ENCODE measurements around the gene AMBRA1. TPM values are rescaled to one million over a fixed set of nuclear protein-coding genes. Genes with fewer than 3 reads are reported as not detected.

The AMBRA1 gene
- total and polyA plus RNA-seq, 2 experiments from 2014 or later = 10.5 to 52.7 TPM

DNA sequence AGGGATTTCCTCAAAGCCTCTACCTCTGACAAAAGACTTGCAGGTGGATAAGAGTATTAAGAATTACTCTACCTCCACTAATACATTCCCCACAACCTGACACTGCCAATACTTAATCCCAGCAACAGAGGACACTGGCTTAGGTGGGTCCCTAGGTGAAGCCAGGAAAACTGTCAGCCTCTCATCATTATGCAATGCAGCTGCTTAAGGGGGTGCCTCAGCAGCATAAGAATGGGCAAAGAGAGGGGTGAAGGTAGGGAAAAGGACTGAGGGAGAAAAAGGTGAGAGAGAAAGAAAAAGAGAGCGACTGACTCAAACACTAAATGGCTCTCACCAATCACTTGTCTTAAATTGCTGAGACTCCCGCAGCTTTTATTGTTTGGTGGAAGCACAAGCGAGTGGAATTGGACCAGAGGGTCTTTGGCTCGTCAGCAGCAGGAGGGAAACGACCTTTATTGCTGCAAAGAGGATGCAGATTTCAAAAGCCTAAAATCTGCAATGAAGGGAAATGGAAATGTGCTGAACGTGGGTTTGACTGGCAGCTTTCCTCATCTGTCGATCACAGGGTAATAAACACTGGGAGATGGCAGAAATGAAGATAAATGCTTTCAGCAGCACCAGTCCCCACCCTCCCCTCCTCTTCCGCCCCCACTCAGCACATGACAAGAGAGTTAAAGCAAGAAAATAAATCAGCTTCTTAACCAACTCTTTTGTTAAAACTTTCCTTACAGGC lies 137.4 kb downstream of the AMBRA1 start:
- peaks cover 4% of the 10 kb centered on the region for H3K4me1 ChIP-seq (ENCODE audit: low read depth)
- no peaks in the 10 kb centered on the region for H3K36me3 ChIP-seq
- DNase-seq (ENCODE audit: low read depth in 1 of 2, low spot score in 1 of 2) = no peak
- H3K27ac ChIP-seq = no peak overlapping the region
- TF ChIP-seq CTCF (IDR thresholded peaks at IDR 0.05; ENCODE audit: low read depth, low read length) = no peak
- H3K9me3 ChIP-seq (ENCODE audit: low read depth) = no peaks in the 10 kb centered on the region
- no peak overlapping the region for H3K4me3 ChIP-seq
- no peaks in the 10 kb centered on the region for H3K27me3 ChIP-seq

- Histone ChIP-seq H3K4me3 (no peak overlapping the region), H3K36me3 (no peaks in the 10 kb centered on the region), H3K9me3 (ENCODE audit: low read depth) (no peaks in the 10 kb centered on the region), H3K4me1 (ENCODE audit: low read depth) (peaks cover 4% of the 10 kb centered on the region), H3K27ac (no peak overlapping the region), H3K27me3 (no peaks in the 10 kb centered on the region)
- no peak for TF ChIP-seq CTCF (IDR thresholded peaks at IDR 0.05; ENCODE audit: low read depth, low read length)
- no peak for DNase-seq (ENCODE audit: low read depth in 1 of 2, low spot score in 1 of 2)
Measured at GRCh38 chr11:46455834-46456233, 138.0 kb downstream of the AMBRA1 start.

DNA sequence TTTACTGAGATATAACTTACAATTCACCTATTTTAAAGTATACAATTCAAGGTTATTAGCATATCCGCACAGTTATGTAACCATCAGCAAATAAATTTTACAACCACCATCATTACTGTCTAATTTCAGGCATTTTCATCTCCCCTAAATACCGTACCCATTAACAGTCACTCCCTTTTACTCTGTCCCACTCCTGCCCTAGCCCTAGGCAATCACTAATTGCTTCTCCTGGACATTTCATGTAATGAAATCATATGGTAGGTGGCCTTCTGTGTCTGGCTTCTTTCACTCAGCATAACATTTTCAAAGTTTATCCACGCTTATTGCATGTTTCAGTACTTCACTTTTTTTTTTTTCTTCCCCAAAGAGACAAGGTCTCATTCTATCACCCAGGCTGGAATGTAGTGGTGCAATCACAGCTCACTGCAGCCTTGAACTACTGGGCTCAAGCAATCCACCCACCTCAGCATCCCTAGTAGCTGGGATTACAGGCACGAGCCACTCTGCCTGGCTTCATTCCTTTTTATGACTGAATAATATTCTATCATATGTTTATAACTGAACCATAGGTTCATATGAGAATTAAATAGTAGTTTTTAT lies 140.8 kb downstream of the AMBRA1 start:
- Histone ChIP-seq H3K27me3 (no peaks in the 10 kb centered on the region), H3K36me3 (no peaks in the 10 kb centered on the region), H3K9me3 (ENCODE audit: low read depth) (no peaks in the 10 kb centered on the region), H3K4me1 (ENCODE audit: low read depth) (peaks cover 4% of the 10 kb centered on the region), H3K27ac (no peak overlapping the region), H3K4me3 (no peak overlapping the region)
- TF ChIP-seq CTCF (IDR thresholded peaks at IDR 0.05; ENCODE audit: low read depth, low read length) = no peak
- no peak for DNase-seq (ENCODE audit: low read depth in 1 of 2, low spot score in 1 of 2)

- no peaks in the 10 kb centered on the region for H3K9me3 ChIP-seq (ENCODE audit: low read depth)
- H3K4me3 ChIP-seq = no peak overlapping the region
- TF ChIP-seq CTCF (IDR thresholded peaks at IDR 0.05; ENCODE audit: low read depth, low read length) = no peak
- DNase-seq (ENCODE audit: low read depth in 1 of 2, low spot score in 1 of 2) = no peak
- peaks cover 2% of the 10 kb centered on the region for H3K4me1 ChIP-seq (ENCODE audit: low read depth)
- H3K27ac ChIP-seq = no peak overlapping the region
- H3K27me3 ChIP-seq = no peaks in the 10 kb centered on the region
- no peaks in the 10 kb centered on the region for H3K36me3 ChIP-seq
Measured at GRCh38 chr11:46451759-46452158, 142.1 kb downstream of the AMBRA1 start.

DNA sequence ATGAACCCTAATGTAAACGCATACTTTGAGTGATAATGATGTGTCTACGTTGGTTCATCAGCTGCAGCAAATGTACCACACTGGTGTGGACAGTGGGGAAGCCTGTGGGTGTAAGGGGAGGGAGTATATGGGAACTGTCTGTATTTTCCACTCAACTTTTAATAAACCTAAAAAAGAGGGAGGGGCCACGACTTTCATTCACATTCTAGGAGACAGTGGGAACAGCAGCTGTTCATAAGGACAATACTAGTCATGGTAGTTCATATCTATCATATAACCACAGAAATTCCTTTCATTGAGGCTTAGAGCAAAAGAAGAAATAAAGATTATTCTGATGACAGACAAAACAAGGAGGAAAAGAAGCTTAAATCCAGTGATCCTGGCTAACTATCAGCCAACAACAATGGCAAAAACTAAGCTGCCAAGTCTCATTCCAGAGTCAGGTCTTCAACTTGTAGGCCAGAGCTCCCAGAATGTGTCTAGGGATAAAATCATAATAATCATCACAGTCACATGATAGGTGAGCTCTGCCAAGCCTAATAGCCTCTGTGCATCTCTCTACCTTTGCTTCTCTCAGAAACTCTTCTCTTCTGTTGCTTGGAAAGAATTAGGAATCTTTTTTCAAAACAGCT lies 142.9 kb downstream of the AMBRA1 start:
- no peak for TF ChIP-seq CTCF (IDR thresholded peaks at IDR 0.05; ENCODE audit: low read depth, low read length)

More for the DNA sequence above, 142.9 kb downstream of the AMBRA1 start:
- Histone ChIP-seq H3K9me3 (ENCODE audit: low read depth) (no peaks in the 10 kb centered on the region), H3K4me1 (ENCODE audit: low read depth) (no peaks in the 10 kb centered on the region), H3K27me3 (no peaks in the 10 kb centered on the region), H3K27ac (no peak overlapping the region), H3K4me3 (no peak overlapping the region), H3K36me3 (no peaks in the 10 kb centered on the region)
- peak in 1 of 2 donors; percentile 56 for DNase-seq (ENCODE audit: low read depth in 1 of 2, low spot score in 1 of 2)

Measured in cardiac muscle cell (in vitro differentiated cells and primary cell).